Colon (tissue), 2 donors: ENCODE measurements around the gene C11orf97.
A peak's percentile ranks its signal among the peaks of the same experiment; 100 is the strongest.
"Not testable (repeated sequence)": the region's sequence is repeated elsewhere in the genome, so short reads cannot be mapped to it uniquely, and the experiment has no call there.

Source experiments
- FAIRE-seq: peaks from 2 replicates; lab custom pipeline; 2012; peaks lifted over from hg19 to GRCh38; lab: Jason Lieb, UNC
- donor health status: control.
- donor health status: control.

Gene C11orf97, protein sequence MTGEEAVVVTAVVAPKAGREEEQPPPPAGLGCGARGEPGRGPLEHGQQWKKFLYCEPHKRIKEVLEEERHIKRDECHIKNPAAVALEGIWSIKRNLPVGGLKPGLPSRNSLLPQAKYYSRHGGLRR

DNA sequence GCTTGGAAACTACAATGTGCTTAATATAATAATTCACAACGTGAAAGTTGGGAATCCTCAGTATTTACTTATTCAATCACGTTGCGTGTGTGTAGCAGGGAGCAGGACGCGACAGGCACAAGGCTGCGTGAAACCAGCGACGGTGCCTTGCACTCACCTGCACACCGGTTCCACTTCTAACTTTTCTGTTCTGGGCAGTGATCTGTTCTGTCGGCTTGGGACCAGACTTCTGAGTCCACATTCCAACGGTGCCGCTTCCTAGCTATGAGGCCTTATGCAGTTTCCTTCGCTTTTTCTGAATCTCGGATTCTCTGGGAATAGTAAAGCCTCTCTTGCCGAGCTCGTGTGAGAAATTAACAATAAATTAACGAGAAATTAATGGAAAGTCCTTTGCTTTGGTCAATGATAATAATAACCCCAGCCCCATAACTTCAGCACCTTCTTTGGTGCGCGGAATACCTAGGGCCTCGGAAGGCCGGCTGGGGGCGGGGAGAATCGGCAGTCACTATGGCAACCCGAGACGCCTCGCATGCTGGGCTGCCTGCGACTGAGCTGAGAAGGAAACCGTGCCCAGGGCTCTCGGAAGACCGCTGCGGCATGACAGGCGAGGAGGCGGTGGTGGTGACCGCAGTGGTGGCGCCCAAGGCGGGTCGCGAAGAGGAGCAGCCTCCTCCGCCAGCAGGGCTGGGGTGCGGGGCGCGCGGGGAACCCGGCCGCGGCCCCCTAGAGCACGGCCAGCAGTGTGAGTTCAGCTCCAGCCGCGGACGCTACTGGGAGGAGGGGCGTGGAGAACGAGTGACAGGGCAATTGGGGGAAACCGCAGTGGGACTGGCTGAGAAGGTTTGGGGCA, at the start of gene C11orf97:
TSS of gene C11orf97 (plus strand) at position 530 of the 850 bp plus-strand sequence. CDS start at position 598, 68 bp downstream.
- FAIRE-seq = no peak

DNA sequence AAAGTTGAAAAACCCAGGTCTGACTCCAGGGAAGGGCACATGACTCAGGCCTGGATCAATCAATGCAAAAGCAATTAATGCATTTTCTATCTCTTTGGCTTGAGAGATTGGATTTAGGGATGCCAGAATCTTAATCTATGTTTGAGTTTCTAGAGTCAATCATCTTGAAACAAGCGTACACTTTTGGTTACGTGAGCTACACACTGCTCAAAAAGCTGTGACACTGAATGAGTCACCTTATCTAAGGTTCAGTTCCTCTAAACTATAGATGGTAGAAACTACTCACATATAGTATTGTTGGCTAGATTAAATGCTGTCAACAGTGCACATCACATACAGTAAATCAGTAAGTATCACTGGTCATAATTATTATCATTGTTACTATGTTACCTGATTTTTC, 42.8 kb upstream of the C11orf97 start:
- no peak for FAIRE-seq

DNA sequence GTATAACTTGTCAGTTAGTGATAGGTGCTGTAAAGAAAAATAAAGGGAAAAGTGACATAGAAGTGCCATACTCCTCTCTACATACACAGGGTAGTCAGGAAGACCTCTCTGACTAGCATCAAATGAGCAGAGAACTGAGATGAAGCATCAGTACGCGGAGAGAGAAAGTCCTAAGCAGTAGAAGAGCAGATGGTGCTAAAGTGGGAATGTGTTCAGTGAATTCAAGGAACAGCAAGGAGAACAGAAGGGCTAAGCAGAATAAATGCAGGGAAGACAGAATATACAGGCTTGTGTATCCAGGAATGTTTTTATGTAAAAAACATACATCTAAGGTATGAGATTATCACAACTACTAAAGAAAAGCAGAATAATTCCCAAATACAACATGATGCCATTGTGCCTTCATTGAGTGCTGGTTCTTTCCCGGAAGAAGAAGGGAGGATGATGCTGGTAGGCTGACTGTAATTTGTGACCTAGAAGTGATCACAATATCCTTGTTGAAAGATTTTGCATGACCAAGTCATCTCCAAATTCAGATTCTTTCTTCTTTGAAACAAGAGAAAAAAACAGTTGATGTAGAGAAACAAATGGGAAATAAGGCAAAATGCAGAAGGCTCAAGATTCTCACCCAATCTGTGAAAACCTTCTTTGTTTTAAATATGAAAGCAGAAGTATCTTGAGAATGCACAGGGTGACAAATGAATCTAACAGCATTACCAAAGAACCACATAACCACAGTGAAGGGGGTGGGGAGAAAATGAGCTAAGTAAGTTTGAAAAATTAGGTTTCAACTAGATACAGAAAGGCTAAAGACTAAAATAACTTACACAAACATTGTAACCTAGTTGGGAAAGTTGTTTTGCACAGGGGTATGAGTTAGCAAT, 39.1 kb upstream of the C11orf97 start:
- no peak for FAIRE-seq

DNA sequence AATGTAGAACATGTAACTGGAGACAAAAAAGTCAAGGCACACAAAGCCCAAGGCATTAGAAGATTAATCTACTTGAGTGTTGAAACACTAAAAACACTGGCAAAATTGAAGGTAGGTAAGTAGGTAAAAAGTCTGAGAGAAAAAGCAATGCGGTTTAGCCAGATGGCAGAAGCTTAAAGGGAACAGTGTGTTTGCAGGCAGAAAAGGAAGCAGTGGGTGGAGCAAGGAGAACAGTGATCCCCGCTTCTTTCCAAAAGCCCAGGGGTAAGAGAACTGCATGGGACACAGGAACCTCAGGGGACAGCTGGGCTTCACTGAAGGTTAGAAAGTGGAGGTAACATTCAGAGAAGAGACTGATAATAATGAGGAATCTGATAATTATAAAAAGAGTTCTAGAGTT, 34.6 kb upstream of the C11orf97 start:
- no peak for FAIRE-seq

DNA sequence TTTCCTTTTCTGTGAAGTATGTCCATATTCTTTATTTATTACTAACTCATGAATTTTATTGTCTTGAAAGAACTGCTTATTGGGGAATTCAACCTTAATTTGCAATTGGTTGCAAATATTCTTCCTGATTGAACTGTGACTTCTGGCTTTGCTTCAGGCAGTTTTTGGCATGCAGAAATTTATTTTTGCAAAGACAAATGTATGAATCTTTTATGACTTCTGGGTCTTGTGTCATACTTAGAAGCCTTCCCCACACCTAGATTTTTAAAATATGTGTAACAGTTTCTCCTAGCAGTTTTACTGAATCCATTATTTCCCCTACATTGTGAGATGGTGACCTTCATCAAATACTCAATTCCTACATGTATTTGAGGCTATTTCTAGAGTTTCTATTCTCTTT, 30.9 kb upstream of the C11orf97 start:
- FAIRE-seq = no peak

DNA sequence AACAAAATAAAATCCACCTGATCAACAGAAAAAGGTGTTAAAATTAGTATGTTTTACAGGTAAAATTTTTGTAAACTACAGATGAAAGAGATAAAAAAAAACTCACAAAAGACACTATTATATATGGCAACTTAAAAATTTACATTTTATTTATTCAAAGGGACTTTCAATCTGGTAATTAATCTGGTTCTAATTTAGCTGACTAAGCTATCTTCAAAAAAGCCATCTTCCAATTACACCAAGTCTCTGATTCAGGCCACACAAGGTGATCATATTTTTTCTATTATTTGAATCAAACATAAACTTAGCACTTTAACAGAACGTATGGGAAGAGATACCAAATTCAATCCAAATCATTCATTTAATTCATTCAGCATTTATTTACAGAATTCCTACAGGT, 26.2 kb upstream of the C11orf97 start:
- FAIRE-seq = no peak

DNA sequence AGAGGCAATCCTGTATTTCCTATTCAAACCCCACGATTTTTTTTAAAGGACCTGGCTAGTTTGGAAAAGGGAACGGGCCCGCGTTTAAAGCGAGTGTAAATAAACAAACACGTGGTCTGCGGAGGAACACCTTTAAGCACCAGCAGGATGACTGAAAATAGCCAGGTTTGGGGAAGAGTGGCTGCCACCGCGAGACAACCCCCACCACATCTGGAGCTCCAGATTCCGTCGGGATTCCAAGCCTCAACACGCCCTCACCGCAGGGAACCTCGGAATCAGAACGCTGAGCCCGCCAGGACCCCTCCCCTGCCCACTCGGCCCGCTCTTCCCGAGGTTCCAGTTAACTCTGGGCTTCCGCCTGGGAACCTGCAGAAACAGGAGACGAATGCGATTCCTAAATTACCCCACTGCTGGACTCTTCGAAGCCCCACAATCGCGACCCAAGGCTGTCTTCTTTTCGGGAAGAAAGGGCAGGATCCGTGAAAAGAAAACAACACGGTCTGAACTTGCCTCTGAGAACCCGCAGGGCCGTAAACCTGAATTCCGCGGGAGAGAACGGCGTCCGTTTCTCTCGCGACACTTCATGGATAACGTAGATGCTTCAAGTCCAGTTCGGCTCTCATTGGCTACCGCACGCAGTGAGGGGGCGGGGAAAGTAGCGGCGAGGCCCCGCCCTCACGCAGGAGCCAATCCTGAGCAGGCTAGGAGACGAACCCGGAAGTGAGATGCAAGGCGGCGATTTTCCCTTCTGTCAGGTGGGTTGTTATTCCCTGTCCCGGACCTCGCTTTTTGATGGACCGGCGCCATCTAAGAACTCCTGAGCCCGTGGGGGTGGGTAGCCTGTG, 18.8 kb upstream of the C11orf97 start, which contains the start of the genes ANKRD49 and MRE11:
TSS of gene ANKRD49 (plus strand) at position 704 of the 845 bp plus-strand sequence. CDS start 2,710 bp downstream, outside the sequence.
TSS of gene MRE11 (minus strand) at position 564 of the 845 bp plus-strand sequence. CDS start 1,043 bp downstream, outside the sequence.
- peak; percentile 86 for FAIRE-seq

DNA sequence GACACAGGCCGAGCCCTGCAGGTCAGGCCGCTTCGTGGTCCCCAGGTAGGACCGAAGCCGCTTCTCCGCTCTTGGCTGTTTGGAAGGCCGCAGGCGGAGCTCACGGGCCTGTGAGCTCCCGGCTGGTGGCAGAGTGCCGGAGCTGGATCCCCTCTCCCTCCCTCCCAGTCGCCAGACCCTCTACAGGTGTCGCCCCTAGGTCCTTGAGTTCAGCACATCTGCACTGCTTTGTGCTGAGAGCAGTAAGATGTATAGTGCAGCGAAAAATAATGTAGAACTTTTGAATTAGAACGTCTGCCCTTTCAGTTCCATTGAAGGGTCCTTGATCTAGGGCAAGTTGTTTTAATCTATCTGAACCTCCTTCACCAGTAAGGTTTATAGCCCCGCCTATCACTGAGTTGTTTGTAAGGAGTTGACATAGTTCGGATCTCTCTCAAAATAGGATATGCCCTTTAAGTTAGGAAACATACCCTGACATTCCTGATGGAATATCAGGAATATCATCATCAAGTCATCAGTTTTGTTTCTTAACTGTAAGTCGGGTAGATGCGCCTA, 18.1 kb upstream of the C11orf97 start:
- FAIRE-seq = no peak

DNA sequence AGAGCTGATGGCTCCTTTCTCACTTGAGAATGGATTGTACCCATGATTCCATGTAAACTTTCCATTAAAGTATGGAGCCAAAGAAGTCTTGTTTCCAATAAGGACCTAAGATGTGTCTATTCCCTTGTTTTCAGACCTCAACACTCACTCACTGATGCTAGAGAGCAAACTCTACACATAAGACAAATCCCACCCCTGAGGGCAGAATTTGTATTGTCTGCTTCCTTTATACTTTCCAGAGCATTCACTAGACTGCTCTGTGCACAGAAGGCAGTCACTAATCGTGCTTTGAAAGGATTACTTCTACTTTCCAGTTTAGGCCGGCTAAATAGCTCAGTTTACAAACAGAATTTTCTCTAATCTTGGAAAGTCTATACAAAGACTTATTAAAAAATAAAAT, 12.1 kb upstream of the C11orf97 start:
- FAIRE-seq = no peak

DNA sequence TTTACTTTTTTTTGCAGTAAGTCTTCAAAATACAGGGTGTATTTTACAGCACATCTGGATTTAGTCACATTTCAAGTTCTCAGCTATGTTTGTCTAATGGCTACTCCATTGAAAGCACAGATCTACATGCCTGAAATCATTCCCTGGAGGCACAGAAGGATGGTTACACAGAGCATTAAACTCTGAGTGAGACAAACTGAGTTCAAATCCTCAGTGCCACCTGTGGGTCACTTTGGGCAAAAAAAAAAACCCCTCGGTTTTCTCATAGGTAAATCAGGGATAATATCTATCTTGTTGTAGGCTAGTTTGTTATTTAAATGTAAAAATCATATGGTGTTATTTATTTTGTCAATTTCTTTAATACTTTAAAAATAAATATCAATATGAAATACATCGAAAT, 10.7 kb upstream of the C11orf97 start:
- no peak for FAIRE-seq

DNA sequence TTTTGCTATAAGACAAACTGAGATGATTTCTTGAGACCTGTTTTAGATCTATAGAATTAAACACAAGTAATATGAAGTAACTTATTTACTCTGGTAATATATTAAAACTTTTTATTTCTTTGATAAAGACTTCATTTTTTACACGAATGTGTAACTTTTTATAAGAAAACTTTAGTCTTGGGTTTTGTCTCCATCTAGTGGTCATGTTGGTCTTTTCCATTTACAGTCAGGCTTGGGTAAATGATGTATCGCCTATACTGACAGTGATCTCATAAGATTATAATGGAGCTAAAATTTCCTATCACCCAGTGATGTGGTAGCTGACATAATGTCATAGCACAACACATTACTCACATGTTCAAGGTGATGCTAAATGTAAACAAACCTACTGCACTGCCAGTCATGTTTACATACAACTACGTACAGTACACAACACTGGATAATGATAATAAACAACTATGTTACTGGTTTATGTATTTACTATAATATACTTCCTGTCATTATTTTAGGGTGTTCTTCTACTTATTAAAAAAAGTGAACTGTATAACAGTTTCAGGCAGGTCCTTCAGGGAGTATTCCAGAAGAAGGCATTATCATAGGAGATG, 7.5 kb upstream of the C11orf97 start:
- FAIRE-seq = peak; percentile 78

DNA sequence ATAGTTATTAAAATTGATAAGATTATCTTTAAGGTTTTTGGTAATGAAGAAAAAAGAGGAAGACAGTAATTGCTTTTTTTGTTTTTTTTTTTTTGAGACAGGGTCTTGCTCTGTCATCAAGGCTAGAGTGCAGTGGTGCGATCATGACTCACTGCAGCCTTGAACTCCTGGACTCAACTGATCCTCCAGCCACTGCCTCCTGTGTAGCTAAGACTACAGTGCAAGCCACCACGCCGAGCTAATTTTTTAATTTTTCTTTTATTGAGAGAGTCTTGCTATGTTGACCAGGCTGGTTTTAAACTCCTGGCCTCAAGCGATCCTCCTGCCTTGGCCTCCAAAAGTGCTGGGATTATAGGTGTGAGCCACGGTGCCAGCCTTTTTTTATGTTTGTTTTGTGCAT, 5.7 kb upstream of the C11orf97 start:
- FAIRE-seq = not testable (repeated sequence)

DNA sequence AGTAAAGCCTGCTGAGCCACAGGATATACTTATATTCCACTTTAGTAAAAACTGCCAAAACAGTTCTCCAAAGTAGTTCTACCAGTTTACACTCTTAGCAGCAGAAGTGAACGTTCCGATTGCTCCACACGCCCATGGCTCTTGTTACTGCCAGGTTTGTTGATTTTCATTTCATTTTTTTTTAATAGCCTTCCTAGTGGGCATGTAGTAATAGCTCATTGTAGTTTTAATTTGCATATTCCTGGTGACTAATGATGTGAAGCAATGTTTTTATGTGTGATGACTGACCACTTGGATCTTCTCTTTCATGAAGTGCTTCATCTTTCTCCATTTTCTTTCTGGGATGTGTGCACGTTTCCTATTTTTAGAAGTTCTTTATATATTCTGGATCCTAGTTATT, 4.8 kb upstream of the C11orf97 start:
- FAIRE-seq = no peak

DNA sequence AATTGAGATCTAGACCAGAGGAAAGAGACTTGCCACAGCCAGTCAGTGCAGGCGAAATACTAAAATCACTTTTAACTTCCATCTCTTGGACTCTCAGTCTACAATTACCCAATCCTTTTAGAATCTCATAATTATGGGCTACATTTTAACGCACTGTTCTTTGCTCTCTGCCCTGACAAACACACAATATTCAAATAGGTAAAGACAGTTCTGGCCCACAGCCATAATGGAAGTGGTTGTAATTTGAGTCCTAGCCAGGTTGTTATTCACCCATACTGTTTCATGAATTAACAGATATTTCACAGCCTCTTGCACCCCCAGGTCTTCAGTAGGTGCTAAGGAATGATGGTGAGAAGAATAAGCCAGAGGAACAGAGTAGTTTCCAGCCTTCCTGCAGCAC, 830 bp downstream of the C11orf97 start:
- no peak for FAIRE-seq

DNA sequence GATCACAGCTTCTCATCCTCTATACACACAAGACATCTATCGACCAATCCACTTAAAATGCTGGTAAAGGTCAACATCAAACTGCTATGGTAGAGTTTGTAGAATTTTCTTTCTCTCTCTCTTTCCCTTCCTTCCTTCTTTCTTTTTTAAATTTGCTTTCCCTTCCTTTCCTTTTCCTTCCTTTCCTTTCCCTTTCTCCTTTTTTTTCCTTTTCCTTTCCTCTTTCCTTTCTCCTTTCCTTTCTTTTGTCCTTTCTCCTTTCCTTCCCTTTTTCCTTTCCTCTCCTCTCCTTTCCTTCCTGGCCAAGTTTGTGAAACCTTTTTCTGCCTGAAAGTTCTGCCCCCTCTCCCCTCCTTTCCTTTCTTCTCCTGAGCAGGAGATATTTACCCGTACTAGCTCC, 3.1 kb downstream of the C11orf97 start:
- FAIRE-seq = no peak

DNA sequence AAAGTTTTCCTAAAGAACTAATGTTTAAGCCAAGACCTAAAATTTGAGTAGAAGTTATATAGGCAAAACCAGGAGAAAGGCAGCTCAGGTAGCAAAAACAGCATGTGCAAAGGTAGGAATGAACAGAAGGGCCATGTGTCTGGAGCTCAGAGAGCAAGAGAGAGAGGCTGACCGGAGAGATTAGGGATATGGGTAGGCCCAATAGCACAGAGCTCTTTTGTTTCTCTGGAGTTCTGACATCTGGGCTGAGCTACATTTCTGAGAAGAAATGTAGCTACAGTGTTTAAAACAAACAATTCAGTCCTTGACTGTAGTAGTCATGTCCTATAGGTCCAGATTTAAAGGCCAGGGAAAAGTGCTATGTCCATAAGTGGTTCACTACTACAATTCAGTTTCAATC, 4.5 kb downstream of the C11orf97 start:
- FAIRE-seq = no peak

DNA sequence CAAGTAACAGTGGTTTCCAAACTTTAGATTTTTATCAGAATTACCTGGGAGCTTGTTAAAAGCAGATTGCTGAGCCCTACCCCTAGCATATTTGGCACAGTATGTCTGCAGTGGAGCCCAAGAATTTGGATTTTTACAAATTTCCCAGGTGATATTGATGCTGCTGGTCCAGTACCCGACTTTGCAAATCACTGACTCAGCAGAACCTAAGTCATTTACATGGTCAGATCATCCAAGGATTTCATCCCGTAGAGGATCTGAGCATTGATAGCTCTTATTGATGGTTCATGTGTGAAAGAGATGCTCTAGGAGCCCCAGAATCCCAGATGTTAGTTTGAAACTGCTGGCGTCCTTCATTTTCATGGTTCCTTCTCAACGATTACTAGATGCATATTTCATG, 6.0 kb downstream of the C11orf97 start:
- no peak for FAIRE-seq

DNA sequence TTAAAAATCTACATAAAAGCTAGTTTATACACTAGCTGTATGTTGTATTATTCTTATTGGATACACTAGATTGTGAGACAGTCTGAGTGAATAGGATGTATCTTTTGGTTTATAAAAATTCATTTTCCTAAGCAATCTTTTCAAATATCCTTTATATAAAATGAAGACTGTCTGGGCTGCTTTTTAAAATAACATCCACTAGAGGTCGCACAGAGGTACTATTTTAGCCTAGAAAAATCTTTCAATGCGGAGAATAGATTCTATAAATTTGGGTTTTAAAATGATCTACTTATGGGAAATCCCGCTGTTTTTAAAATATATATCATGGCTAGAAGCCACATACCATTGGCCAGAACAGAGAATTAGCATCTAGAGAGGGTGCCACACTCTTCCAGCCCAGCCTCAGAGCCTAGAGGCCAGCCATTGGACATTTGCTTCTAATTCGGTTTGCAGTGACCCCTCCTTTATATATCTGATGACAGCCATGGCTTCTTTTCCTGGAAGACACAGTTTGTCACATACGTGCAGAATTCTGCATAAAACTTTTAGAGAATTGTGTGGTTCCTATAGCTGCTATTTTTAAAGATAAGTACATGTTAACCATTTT, 7.3 kb downstream of the C11orf97 start:
- FAIRE-seq = peak; percentile 58

DNA sequence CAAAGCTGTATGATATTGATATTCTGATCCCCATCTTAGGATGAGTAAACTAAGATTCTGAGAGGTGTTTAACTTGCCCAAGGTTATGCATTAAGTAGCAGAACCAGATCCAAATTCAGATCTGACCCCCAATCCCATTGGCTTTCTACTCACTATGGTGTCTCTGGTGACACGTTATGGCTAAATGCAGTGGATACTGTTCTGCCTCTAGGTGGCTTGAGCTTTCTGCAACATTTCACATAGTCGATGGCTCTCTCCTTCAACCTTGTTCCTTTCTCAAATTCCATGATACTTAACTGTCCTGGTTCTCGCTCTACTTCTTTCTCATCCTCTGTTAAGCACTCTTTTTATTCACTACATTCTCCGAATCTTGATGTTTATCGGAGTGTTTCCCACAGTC, 9.4 kb downstream of the C11orf97 start:
- no peak for FAIRE-seq

DNA sequence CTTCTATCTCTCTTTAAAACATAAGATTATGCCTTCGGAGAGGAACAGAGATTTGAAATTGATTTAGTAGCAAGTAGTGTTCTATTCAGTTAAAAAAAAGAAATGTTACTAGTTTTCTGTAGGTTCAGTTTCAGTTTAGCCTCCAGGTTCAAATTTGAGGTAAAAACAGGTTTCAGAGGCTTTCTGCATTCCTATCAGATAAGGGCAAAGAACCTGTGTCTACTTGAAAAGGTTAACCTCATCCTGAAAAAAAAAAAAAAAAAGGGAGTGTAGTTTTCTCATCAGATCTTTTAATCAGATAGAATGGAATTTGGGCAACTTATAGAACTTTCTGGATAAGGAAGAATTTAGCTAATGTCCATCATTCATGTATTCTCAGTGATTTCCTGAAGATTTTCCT, 12.1 kb downstream of the C11orf97 start:
- FAIRE-seq = no peak
